Measurements from ENCODE around the gene EPB41L2.

DNA sequence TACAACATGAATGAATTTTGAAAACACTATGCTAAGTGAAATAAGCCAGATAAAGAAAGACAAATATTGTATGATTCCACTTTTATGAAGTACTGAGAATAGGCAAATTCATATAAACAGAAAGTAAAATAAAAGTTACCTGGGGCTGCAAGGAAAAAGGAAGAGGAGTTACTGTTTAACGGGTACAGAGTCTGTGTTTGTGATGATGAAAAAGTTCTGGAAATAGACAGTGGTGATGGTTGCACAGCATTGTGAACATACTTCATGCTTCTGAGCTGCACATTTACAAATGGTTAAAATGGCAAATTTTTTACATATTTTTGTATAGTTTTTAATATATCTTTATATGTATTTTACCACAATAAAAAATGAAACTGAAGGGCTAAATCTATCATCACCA lies 29.4 kb downstream of the EPB41L2 start:
- TF ChIP-seq, protein P1, sequence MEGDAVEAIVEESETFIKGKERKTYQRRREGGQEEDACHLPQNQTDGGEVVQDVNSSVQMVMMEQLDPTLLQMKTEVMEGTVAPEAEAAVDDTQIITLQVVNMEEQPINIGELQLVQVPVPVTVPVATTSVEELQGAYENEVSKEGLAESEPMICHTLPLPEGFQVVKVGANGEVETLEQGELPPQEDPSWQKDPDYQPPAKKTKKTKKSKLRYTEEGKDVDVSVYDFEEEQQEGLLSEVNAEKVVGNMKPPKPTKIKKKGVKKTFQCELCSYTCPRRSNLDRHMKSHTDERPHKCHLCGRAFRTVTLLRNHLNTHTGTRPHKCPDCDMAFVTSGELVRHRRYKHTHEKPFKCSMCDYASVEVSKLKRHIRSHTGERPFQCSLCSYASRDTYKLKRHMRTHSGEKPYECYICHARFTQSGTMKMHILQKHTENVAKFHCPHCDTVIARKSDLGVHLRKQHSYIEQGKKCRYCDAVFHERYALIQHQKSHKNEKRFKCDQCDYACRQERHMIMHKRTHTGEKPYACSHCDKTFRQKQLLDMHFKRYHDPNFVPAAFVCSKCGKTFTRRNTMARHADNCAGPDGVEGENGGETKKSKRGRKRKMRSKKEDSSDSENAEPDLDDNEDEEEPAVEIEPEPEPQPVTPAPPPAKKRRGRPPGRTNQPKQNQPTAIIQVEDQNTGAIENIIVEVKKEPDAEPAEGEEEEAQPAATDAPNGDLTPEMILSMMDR (IDR thresholded peaks at IDR 0.05) = no peak
- TF ChIP-seq POLR2A (IDR thresholded peaks at IDR 0.05) = no peak
